GM20000 (cell line): Measurements from ENCODE around the gene ARAP1.

Source experiments
- DNase-seq: peaks from one replicate; pipeline ENCODE4 v3.0.0; 2012; ENCODE audit warnings: low spot score
- CTCF ChIP-seq: IDR thresholded peaks from 2 replicates; pipeline ENCODE4 v1.5.1; 2012; ENCODE audit warnings: mild to moderate bottlenecking, control low read depth; ENCODE audit errors: extremely low read depth, missing control alignments

ARAP1 gene

GRCh38 chr11:72696866-72697700, 55.1 kb downstream of the ARAP1 start:
- no peak for TF ChIP-seq CTCF

GRCh38 chr11:72695354-72695753, 56.9 kb downstream of the ARAP1 start:
- no peak for TF ChIP-seq CTCF
- DNase-seq = no peak

More at GRCh38 chr11:72696866-72697700, 55.1 kb downstream of the ARAP1 start:
- DNase-seq = no peak

- no peak for TF ChIP-seq CTCF
- DNase-seq = no peak
Observed at GRCh38 chr11:72693271-72693968, 58.8 kb downstream of the ARAP1 start.

GRCh38 chr11:72692498-72693237, 59.5 kb downstream of the ARAP1 start:
- no peak for DNase-seq
- TF ChIP-seq CTCF = no peak

- no peak for DNase-seq
- no peak for TF ChIP-seq CTCF
Observed at GRCh38 chr11:72690166-72690565, 62.0 kb downstream of the ARAP1 start.

GRCh38 chr11:72688929-72689328, 63.3 kb downstream of the ARAP1 start:
- no peak for DNase-seq
- TF ChIP-seq CTCF = no peak

GRCh38 chr11:72688486-72688885, 63.7 kb downstream of the ARAP1 start:
- no peak for DNase-seq
- no peak for TF ChIP-seq CTCF
